Heart left ventricle (tissue), 16 donors: Measurements from ENCODE around the gene GRIK1. TPM values are rescaled to one million over a fixed set of nuclear protein-coding genes. Genes with fewer than 3 reads are reported as not detected.

Experiments used
- ATAC-seq, 4 donors: fragments of 200-7000 bp; cut with Tn5 transposase; one replicate each; pipeline ENCODE4 v1.9.1; 2020 to 2022; ENCODE audit warnings: moderate library complexity in 4 of 4, mild to moderate bottlenecking in 3 of 4, moderate number of reproducible peaks in 1 of 4
- DNase-seq, 5 donors: peaks; one replicate each; pipeline ENCODE4 v3.0.0-alpha.2; 2020
- H3K27ac ChIP-seq, 12 donors: fragments of 200-600 bp; sonication (generic) in 4 of 12; one replicate each; pipeline versions ENCODE4 v1.5.0 to v1.8.0; 2016 to 2022; ENCODE audit warnings: mild to moderate bottlenecking in 2 of 12
- H3K27me3 ChIP-seq, 9 donors: fragments of 200-600 bp; sonication (generic) in 2 of 9; one replicate each; pipeline versions ENCODE4 v1.5.1 to v1.8.0; 2016 to 2022; ENCODE audit warnings: mild to moderate bottlenecking in 3 of 9
- H3K36me3 ChIP-seq, 9 donors: fragments of 200-600 bp; sonication (generic) in 2 of 9; one replicate each; pipeline versions ENCODE4 v1.5.0 to v1.8.0; 2018 to 2022; ENCODE audit warnings: mild to moderate bottlenecking in 2 of 9
- H3K4me1 ChIP-seq, 12 donors: fragments of 200-600 bp; sonication (generic) in 4 of 12; one replicate each; pipeline versions ENCODE4 v1.5.0 to v1.8.0; 2016 to 2022; ENCODE audit warnings: mild to moderate bottlenecking in 3 of 12
- H3K4me3 ChIP-seq, 12 donors: fragments of 200-600 bp; sonication (generic) in 4 of 12; one replicate each; pipeline versions ENCODE4 v1.5.0 to v1.8.0; 2017 to 2022; ENCODE audit warnings: mild to moderate bottlenecking in 9 of 12, moderate library complexity in 4 of 12
- H3K9me3 ChIP-seq, 12 donors: fragments of 200-600 bp; sonication (generic) in 4 of 12; one replicate each; pipeline versions ENCODE4 v1.5.0 to v1.8.0; 2016 to 2022; ENCODE audit warnings: mild to moderate bottlenecking in 1 of 12
- POLR2A ChIP-seq, 2 donors: fragments of 450-650 bp; IDR thresholded peaks; one replicate each; pipeline ENCODE4 v1.6.1; 2017; ENCODE audit warnings: antibody characterized with exemption in 2 of 2, mild to moderate bottlenecking in 2 of 2, moderate library complexity in 2 of 2
- WGBS, 4 donors: extraction: QIAGEN DNeasy Blood & Tissue Kit in 2 of 4; methylation state at CpG; one replicate each; pipeline versions ENCODE4 v1.1.5 to v1.1.7; 2013 to 2018; 5-methylcytosine and 5-hydroxymethylcytosine counted together
- intact Hi-C, 10 donors: fragments of 100-400 bp; cut with DNase I; formaldehyde crosslinking; loops; one replicate each; pipeline versions ENCODE4 v1.11.1 to v1.14.2; 2022
- polyA plus RNA-seq, 2 donors: library from polyadenylated mRNA; stranded (reverse); fragments of 200-250 nt; gene quantifications; one replicate each; pipeline ENCODE4 v1.2.3, GENCODE V29; 2013
- total RNA-seq, 9 donors: library from RNA; depleted of rRNA in 2 of 9; stranded (reverse); fragments of >200 nt in 2 of 9; fragmentation: NEBNext Ultra II Directional in 3 of 9; extraction: Animal tissue kit (Norgen Biotek cat#: 25700) in 3 of 9; gene quantifications; one replicate each; pipeline versions ENCODE4 v1.1.0 to v1.2.4, GENCODE V29; 2016 to 2023
- TF ChIP-seq, protein P1 (sequence below), 12 donors: fragments of 200-600 bp; sonication (generic) in 4 of 12; IDR thresholded peaks; one replicate each; pipeline versions ENCODE4 v1.5.0 to v1.8.0; 2018 to 2022; ENCODE audit warnings: antibody characterized with exemption in 12 of 12, mild to moderate bottlenecking in 5 of 12
- donor health status: ischemic (EF 13 %, LVEDD 7.1; RV severe dilation, severe dysfunction).
- donor health status: healthy with polysubstance abuse.
- donor health status: DM: no; HTN: yes; CAD: no.
- donor health status: DM: no; HTN: no; CAD: no.
- donor health status: ischemic (EF 25% LVEDD 6.9; RV normal size, moderate dysfunction).
- donor health status: ischemic (EF 25% LVEDD 5.7; RV mildly dilated, moderate dysfunction).
- donor health status: healthy.
- donor health status: DM: yes; HTN: yes; CAD: no.
- donor health status: ischemic (EF 35%, LVEDD 5.7; RV mildly dilated, moderate dysfunction).
- donor health status: nonischemic (EF 11% LVEDD 7.7; RV severe dilation, severe dysfunction).
- donor health status: DM: yes; HTN: yes; CAD: no.
- donor health status: PGD.
- donor health status: ischemic (EF 29% LVEDD 5.4; RV normal size, mild dysfunction).
- donor health status: nonischemic (EF 23%, LVEDD 6.1; RV moderate dilation, normal function).

Gene GRIK1
- total and polyA plus RNA-seq, 11 donors = 0.12 TPM; not detected in 10

- no peak for ATAC-seq
- intact Hi-C loops = no loop called here
- TF ChIP-seq POLR2A (IDR thresholded peaks at IDR 0.05) = no peak
- TF ChIP-seq, protein P1, sequence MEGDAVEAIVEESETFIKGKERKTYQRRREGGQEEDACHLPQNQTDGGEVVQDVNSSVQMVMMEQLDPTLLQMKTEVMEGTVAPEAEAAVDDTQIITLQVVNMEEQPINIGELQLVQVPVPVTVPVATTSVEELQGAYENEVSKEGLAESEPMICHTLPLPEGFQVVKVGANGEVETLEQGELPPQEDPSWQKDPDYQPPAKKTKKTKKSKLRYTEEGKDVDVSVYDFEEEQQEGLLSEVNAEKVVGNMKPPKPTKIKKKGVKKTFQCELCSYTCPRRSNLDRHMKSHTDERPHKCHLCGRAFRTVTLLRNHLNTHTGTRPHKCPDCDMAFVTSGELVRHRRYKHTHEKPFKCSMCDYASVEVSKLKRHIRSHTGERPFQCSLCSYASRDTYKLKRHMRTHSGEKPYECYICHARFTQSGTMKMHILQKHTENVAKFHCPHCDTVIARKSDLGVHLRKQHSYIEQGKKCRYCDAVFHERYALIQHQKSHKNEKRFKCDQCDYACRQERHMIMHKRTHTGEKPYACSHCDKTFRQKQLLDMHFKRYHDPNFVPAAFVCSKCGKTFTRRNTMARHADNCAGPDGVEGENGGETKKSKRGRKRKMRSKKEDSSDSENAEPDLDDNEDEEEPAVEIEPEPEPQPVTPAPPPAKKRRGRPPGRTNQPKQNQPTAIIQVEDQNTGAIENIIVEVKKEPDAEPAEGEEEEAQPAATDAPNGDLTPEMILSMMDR (IDR thresholded peaks at IDR 0.05) = no peak
- H3K36me3 ChIP-seq = no peaks in the 10 kb centered on the region
- no peak overlapping the region for H3K27ac ChIP-seq
- H3K27me3 ChIP-seq = peaks cover 0 to 6% (median 0%) of the 10 kb centered on the region in 9 donors
- no peaks in the 10 kb centered on the region for H3K9me3 ChIP-seq
- no peak for DNase-seq
- no peak overlapping the region for H3K4me3 ChIP-seq
- 48 to 54% (median 51%) methylated on average over 3 of the region's 3 CpGs for WGBS, 4 donors
- no peaks in the 10 kb centered on the region for H3K4me1 ChIP-seq
Observed at GRCh38 chr21:29800056-29800455, 139.7 kb downstream of the GRIK1 start.

DNA sequence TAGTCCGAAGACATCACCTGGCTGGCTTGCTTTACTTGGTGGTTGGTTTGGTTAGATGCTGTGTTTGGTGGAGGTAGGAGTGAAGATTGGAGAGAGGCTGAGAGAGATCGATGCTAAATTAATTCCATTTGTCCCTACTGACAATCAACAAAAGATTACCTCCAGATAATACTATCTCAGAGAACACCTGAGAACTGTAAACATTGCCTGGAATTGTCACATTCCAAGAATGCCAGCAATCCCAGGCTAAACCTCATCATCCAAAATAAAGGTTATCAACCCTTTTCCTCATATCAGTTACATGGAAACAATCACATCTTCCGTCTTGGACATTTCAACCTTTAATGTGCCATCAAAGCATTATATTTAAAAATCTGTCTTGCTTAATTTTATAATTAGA is 141.0 kb downstream of the GRIK1 start:
- intact Hi-C loops = no loop called here
- no peak overlapping the region for H3K27ac ChIP-seq

GRCh38 chr21:29797155-29797554 is 142.6 kb downstream of the GRIK1 start:
- ATAC-seq (no peak), DNase-seq (no peak)
- TF ChIP-seq POLR2A (IDR thresholded peaks at IDR 0.05) = no peak
- Histone ChIP-seq H3K9me3 (no peaks in the 10 kb centered on the region), H3K27ac (no peak overlapping the region), H3K4me3 (no peak overlapping the region), H3K36me3 (no peaks in the 10 kb centered on the region), H3K4me1 (no peaks in the 10 kb centered on the region), H3K27me3 (peaks cover 0 to 6% (median 0%) of the 10 kb centered on the region in 9 donors)
- 61 to 69% (median 64%) methylated on average over 3 of the region's 3 CpGs for WGBS, 4 donors
- intact Hi-C loops = no loop called here

More for the DNA sequence above, 141.0 kb downstream of the GRIK1 start:
- no peaks in the 10 kb centered on the region for H3K36me3 ChIP-seq
- no peak for DNase-seq
- H3K4me3 ChIP-seq = no peak overlapping the region
- TF ChIP-seq POLR2A (IDR thresholded peaks at IDR 0.05) = no peak
- TF ChIP-seq, protein P1 (IDR thresholded peaks at IDR 0.05) = no peak
- H3K4me1 ChIP-seq = no peaks in the 10 kb centered on the region
- H3K9me3 ChIP-seq = no peaks in the 10 kb centered on the region
- 59 to 64% (median 60%) methylated on average over 3 of the region's 3 CpGs for WGBS, 4 donors
- ATAC-seq = no peak
- peaks cover 0 to 6% (median 0%) of the 10 kb centered on the region in 9 donors for H3K27me3 ChIP-seq

DNA sequence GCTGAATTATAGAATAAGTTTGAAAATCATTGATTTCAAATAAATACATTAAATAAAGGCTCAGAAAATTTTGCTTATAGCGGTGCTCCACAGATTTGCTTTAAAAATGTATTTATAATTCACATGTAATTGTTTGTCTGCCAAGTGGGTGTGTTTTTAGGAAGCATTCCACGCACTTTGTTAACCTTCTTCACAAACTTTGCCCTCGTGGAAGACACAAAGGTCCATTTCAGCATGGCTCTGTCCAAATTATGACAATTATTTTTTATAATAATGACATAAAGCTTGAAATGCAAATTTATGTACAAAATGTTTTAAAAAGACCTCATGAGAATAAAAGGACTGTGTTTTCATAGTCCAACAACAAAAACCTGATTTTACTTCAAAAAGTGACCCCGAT is 146.1 kb downstream of the GRIK1 start:
- ATAC-seq (no peak), DNase-seq (no peak)
- intact Hi-C loops = no loop called here
- H3K9me3 ChIP-seq = no peaks in the 10 kb centered on the region
- H3K36me3 ChIP-seq = no peaks in the 10 kb centered on the region
- H3K27me3 ChIP-seq = peaks cover 0 to 5% (median 0%) of the 10 kb centered on the region in 9 donors
- no peak overlapping the region for H3K27ac ChIP-seq
- 59 to 69% (median 64%) methylated on average over 4 of the region's 4 CpGs for WGBS, 4 donors
- H3K4me3 ChIP-seq = no peak overlapping the region
- H3K4me1 ChIP-seq = no peaks in the 10 kb centered on the region
- TF ChIP-seq POLR2A (IDR thresholded peaks at IDR 0.05) = no peak
- TF ChIP-seq, protein P1 (IDR thresholded peaks at IDR 0.05) = no peak

DNA sequence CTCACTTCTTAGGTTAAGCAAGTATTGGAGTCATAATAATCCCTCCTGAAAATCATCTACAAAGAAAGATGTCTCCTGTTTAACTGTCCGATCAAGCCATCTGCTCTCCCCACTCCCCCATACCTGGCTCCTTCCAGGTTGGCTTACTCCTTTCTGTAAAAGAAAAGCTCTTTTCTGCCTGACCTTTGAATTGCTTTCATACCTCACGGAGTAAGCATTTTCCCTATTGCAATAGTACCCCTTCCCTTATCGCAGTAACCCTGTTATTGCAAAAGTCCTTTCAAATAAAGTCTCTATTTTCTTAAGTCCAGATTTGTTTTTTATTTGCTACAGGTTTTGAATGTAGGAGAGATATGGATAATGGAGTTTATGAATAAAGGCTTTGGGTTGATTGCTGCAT is 150.4 kb downstream of the GRIK1 start:
- Histone ChIP-seq H3K9me3 (no peaks in the 10 kb centered on the region), H3K4me1 (no peaks in the 10 kb centered on the region), H3K27ac (no peak overlapping the region), H3K27me3 (no peaks in the 10 kb centered on the region), H3K4me3 (no peak overlapping the region), H3K36me3 (no peaks in the 10 kb centered on the region)
- intact Hi-C loops = no loop called here
- DNase-seq (no peak), ATAC-seq (no peak)
- TF ChIP-seq POLR2A (IDR thresholded peaks at IDR 0.05) = no peak
- TF ChIP-seq, protein P1 (IDR thresholded peaks at IDR 0.05) = no peak
- WGBS, 4 donors = 78 to 82% (median 80%) methylated on average over 3 of the region's 3 CpGs
